Colon (tissue), 2 donors: Measurements from ENCODE around the gene SNX12.
"Not testable (repeated sequence)": the region's sequence is repeated elsewhere in the genome, so short reads cannot be mapped to it uniquely, and the experiment has no call there.

ENCODE experiments used
- FAIRE-seq: peaks from 2 replicates; lab custom pipeline; 2012; peaks lifted over from hg19 to GRCh38; lab: Jason Lieb, UNC
- donor health status: control.
- donor health status: control.

Gene SNX12

GRCh38 chrX:71091263-71091662 is 23.1 kb upstream of the SNX12 start:
- FAIRE-seq: no peak

DNA sequence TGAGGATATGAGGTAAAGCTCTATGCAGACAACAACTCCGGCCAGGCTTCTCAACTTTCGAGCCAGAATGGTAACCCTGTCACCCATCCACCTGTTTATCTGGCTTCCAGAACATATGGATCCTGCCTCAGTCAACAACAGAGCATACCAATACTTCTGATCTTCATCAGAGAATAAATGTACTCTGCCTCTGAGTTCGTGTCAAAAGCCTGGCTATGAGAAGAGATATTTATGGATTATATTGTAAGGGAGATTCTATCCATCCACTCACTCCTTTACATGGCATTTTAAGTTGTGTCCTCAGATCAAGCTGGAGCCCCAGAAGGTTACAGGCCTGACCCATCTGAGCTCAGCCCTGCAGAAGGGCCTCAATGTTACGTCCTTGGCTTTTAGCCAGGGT is 17.8 kb upstream of the SNX12 start:
- FAIRE-seq: no peak

GRCh38 chrX:71082822-71083221 is 14.7 kb upstream of the SNX12 start:
- FAIRE-seq: no peak

DNA sequence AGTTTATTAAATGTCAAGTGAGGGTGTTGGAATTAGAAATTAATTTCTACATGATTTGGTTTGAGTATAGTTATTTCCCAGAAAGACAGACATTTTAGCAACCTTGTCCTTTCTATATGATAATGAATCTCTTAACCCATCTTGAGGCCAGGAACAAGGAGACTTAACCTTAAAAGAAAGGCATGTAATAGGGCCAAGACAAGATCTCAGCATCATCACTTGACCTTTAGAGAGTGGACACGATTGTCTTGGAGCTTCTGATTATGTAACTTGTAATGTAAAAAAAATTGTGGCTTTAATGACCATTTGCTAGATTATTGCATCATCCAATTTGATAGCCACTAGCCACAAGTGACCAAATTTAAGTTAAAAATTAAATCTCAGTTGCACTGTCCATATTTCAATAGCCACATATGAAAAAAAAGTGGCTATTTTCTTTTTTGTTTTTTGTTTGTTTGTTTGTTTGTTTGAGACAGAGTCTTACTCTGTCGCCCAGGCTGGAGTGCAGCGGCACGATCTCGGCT is 14.1 kb upstream of the SNX12 start:
- no peak for FAIRE-seq

GRCh38 chrX:71081330-71082123 is 13.4 kb upstream of the SNX12 start:
- no peak for FAIRE-seq

- no peak for FAIRE-seq
Measured at GRCh38 chrX:71070531-71070930, 2.4 kb upstream of the SNX12 start.

DNA sequence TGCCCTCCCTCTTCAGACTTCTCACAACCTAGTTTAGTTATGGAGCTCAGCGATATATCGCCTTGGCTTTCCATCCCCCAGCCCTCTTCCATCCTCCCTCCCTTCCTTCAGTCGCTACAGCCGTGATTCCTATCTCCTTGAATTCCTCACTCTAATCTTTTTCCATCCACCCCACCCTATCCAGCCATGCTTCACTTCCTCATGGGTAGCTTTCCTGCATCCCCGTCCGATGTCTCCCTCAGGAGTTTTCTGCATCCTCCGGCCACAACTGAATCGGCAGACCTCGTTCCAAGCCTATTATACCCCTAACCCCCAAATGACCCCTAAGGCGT is 456 bp downstream of the SNX12 start:
- FAIRE-seq: no peak

DNA sequence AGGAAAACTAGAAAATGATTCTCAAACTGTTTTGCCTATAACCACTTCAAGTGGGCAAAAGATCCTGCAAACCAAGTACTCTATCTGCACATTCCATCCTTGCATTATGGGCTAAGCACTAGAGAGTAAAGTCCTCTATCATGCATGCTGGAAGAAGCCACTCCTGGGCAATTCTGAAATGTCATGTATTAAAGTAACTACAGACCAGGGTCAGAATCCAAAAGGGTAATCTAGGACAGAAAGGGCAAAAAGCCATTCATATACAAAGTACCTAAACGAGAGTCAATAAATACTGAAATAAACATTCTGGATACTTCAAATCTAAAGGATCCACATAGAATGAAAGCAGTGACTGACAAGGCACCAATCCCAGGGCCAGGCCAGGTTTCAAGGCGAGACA is 1.0 kb downstream of the SNX12 start:
- no peak for FAIRE-seq

- no peak for FAIRE-seq
Measured at GRCh38 chrX:71060127-71060526, 8.0 kb downstream of the SNX12 start.

DNA sequence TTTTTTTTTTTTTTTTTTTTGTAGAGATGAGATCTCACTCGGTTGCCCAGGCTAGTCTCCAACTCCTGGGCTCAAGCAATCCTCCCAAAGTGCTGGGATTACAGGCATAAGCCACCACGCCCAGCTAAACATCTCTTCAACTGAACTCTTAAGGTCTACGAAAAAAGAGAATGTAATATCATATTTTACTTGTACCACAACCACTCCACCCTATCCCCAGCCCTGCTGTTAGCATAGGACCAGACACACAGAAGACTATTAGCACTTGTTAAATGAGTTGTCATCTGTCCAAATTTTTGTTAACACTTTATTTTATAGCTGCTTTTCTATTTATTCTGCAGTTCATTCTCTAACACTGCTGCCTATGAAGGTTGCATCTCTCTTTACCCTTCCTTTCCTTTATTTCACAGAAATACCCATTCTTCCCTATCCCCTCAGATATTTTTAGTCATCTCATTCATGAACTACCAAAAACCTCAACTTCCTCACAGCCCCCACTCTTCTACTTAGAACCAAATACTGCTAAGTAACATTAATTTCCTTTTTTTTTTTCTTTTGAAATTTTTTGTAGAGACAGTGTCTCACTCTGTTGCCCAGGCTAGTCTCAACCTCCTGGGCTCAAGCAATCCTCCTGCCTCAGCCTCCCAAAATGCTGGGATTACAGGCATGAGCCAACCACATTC is 10.1 kb downstream of the SNX12 start:
- FAIRE-seq: no peak

DNA sequence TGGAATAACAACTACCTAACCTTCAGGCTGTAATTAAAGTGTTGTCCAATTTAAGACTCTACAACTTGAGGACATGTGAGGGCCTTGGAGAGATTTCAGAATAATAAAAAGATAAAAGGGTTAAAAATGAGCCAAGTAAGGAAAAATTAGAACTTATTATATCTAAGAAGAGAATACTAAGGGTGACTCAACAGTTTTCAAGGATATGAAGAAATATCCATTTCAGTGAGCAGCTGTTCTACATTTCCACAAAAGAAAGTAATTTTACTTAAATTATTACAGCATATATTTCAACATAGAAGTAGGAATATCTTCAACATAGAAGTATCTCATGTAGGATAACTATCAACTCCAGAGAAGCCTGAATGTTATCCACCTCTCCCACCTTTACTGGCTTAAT is 11.3 kb downstream of the SNX12 start:
- FAIRE-seq: no peak

DNA sequence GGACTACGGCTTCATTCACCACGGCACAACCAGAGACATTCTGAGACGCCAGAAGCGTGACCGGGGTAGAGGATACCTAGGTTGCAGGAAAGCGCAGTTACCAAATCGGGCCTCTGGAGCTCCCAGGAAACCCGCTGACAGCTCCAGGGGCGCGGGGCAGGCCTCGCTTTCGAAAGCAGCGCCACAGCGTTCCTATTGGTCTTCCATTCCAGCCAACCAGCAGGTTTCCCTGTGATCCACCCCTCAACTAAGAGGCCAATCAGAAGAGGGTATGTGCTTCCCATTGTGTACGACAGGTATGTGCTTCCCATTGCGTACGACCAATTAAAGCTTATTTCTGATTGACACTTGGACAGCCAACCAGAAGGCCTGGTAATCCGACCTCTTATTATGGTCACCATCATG is 14.9 kb downstream of the SNX12 start:
- no peak for FAIRE-seq

DNA sequence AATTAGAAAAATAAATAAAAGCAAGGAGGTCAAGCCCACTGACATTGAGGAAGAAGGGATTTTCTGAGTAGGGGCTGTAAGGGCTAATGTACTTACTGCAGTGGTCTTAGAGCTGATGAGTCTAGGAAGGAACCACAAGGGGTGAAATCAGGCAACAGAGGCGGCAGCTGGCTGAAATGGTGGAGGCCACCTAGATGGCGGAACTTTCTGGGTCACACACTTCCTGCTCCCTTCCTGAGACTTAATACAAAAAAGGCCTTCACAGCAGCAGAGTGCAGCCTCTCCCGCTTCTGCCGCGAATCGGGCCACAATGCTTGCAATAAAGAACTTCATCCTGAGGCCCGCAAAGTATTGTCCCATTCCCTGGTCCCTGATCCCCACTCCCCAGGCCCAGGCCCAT is 15.4 kb downstream of the SNX12 start:
- no peak for FAIRE-seq

DNA sequence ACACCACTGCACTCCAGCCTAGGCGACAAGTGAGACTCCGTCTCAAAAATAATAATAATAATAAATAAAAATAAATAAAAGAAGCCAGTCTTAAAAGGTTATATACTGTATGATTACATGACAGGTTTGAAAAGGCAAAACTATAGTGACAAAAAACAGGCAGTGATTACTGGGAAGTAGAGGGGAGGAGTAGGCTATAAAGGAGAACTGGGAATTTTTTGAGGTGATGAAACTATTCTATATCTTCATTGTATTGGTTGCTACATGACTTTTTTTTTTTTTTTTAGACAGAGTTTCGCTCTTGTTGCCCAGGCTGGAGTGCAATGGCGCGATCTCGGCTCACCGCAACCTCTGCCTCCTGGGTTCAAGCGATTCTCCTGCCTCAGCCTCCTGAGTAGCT is 20.2 kb downstream of the SNX12 start:
- FAIRE-seq: not testable (repeated sequence)

GRCh38 chrX:71017396-71017939 is 50.7 kb downstream of the SNX12 start:
- FAIRE-seq: no peak
